ENCODE measurements around the gene LBP. TPM values are rescaled to one million over a fixed set of nuclear protein-coding genes. Genes with fewer than 3 reads are reported as not detected.

The LBP gene
- total RNA-seq, 2 donors from 2014 or later: 2.3 TPM; not detected in 1

- Histone ChIP-seq H3K27me3 (no peaks in the 10 kb centered on the region), H3K27ac (no peak overlapping the region), H3K4me3 (no peak overlapping the region), H3K4me1 (peaks cover 0 to 15% of the 10 kb centered on the region in 2 donors), H3K36me3 (no peaks in the 10 kb centered on the region), H3K9me3 (no peaks in the 10 kb centered on the region)
- no peak for TF ChIP-seq CTCF (IDR thresholded peaks at IDR 0.05)
- DNase-seq (ENCODE audit: low spot score): no peak
These were observed 45.0 kb upstream of the LBP start for GRCh38 chr20:38301309-38301708.

- Histone ChIP-seq H3K4me3 (no peak overlapping the region), H3K9me3 (no peaks in the 10 kb centered on the region), H3K36me3 (no peaks in the 10 kb centered on the region), H3K27ac (no peak overlapping the region), H3K4me1 (peaks cover 0 to 12% of the 10 kb centered on the region in 2 donors), H3K27me3 (no peaks in the 10 kb centered on the region)
- no peak for DNase-seq (ENCODE audit: low spot score)
- no peak for TF ChIP-seq CTCF (IDR thresholded peaks at IDR 0.05)
These were observed 43.5 kb upstream of the LBP start for GRCh38 chr20:38302786-38303185.

GRCh38 chr20:38303908-38304379, 42.3 kb upstream of the LBP start, which contains the start of gene BPI:
TSS of gene BPI (plus strand) at chr20:38304156. CDS start at chr20:38304224, 68 bp downstream.
- Histone ChIP-seq H3K36me3 (no peaks in the 10 kb centered on the region), H3K4me1 (peaks cover 0 to 3% of the 10 kb centered on the region in 2 donors), H3K9me3 (no peaks in the 10 kb centered on the region), H3K27ac (no peak within 1 kb of the TSS), H3K27me3 (no peaks in the 10 kb centered on the region), H3K4me3 (no peak within 1 kb of the TSS)
- no peak for TF ChIP-seq CTCF (IDR thresholded peaks at IDR 0.05)
- no peak for DNase-seq (ENCODE audit: low spot score)

GRCh38 chr20:38304845-38305447, 41.3 kb upstream of the LBP start:
- peak in 1 of 2 donors; percentile 39 for TF ChIP-seq CTCF (IDR thresholded peaks at IDR 0.05)
- no peaks in the 10 kb centered on the region for H3K27me3 ChIP-seq
- H3K4me3 ChIP-seq: no peak overlapping the region
- no peak for DNase-seq (ENCODE audit: low spot score)
- H3K36me3 ChIP-seq: no peaks in the 10 kb centered on the region
- H3K9me3 ChIP-seq: no peaks in the 10 kb centered on the region
- H3K4me1 ChIP-seq: no peaks in the 10 kb centered on the region
- H3K27ac ChIP-seq: no peak overlapping the region

- Histone ChIP-seq H3K36me3 (no peaks in the 10 kb centered on the region), H3K4me3 (no peak overlapping the region), H3K27ac (no peak overlapping the region), H3K4me1 (no peaks in the 10 kb centered on the region), H3K9me3 (no peaks in the 10 kb centered on the region), H3K27me3 (no peaks in the 10 kb centered on the region)
- no peak for TF ChIP-seq CTCF (IDR thresholded peaks at IDR 0.05)
- DNase-seq (ENCODE audit: low spot score): no peak
These were observed 40.7 kb upstream of the LBP start for GRCh38 chr20:38305541-38305940.

GRCh38 chr20:38306379-38306778, 39.9 kb upstream of the LBP start:
- Histone ChIP-seq H3K4me1 (no peaks in the 10 kb centered on the region), H3K9me3 (no peaks in the 10 kb centered on the region), H3K27ac (no peak overlapping the region), H3K27me3 (no peaks in the 10 kb centered on the region), H3K4me3 (no peak overlapping the region), H3K36me3 (no peaks in the 10 kb centered on the region)
- DNase-seq (ENCODE audit: low spot score): no peak
- no peak for TF ChIP-seq CTCF (IDR thresholded peaks at IDR 0.05)
